GM19372 (cell line): Measurements from ENCODE around the gene NDUFA3.

Source experiments
- ATAC-seq: cut with Tn5 transposase; IDR thresholded peaks from one replicate; pipeline ENCODE4 v1.9.1; 2021; ENCODE audit warnings: mild to moderate bottlenecking, low read depth, moderate library complexity; ENCODE audit not compliant: unreplicated experiment

The NDUFA3 gene

GRCh38 chr19:54106716-54107115 lies 4.1 kb downstream of the NDUFA3 start:
- no peak for ATAC-seq

GRCh38 chr19:54107876-54108490 lies 5.3 kb downstream of the NDUFA3 start:
- ATAC-seq: no peak

GRCh38 chr19:54108496-54108895 lies 5.8 kb downstream of the NDUFA3 start:
- ATAC-seq: no peak

GRCh38 chr19:54109651-54110050 lies 7.0 kb downstream of the NDUFA3 start:
- no peak for ATAC-seq

GRCh38 chr19:54114340-54115108 lies 11.9 kb downstream of the NDUFA3 start:
- ATAC-seq: no peak

GRCh38 chr19:54115109-54116063 lies 12.7 kb downstream of the NDUFA3 start, which contains the start of the genes PRPF31 and TFPT:
TSS of gene PRPF31 (plus strand) at chr19:54115754. CDS start at chr19:54118279, 2,525 bp downstream.
TSS of gene TFPT (minus strand) at chr19:54115657. CDS start at chr19:54115269, 388 bp downstream.
- peak; percentile 81 for ATAC-seq

- ATAC-seq: no peak
These were observed 18.6 kb downstream of the NDUFA3 start for GRCh38 chr19:54121259-54121658.

GRCh38 chr19:54123682-54124081 lies 21.0 kb downstream of the NDUFA3 start:
- no peak for ATAC-seq

GRCh38 chr19:54124393-54124792 lies 21.7 kb downstream of the NDUFA3 start:
- ATAC-seq: no peak

GRCh38 chr19:54125713-54126112 lies 23.1 kb downstream of the NDUFA3 start:
- ATAC-seq: no peak

GRCh38 chr19:54127688-54128440 lies 25.2 kb downstream of the NDUFA3 start:
- no peak for ATAC-seq

GRCh38 chr19:54128441-54128725 lies 25.7 kb downstream of the NDUFA3 start:
- no peak for ATAC-seq

GRCh38 chr19:54128796-54129616 lies 26.4 kb downstream of the NDUFA3 start:
- ATAC-seq: no peak

- ATAC-seq: no peak
These were observed 27.0 kb downstream of the NDUFA3 start for GRCh38 chr19:54129617-54129996.

GRCh38 chr19:54133312-54133956 lies 30.8 kb downstream of the NDUFA3 start:
- ATAC-seq: no peak

GRCh38 chr19:54133957-54134590 lies 31.4 kb downstream of the NDUFA3 start:
- no peak for ATAC-seq

- ATAC-seq: no peak
These were observed 33.6 kb downstream of the NDUFA3 start for GRCh38 chr19:54136086-54136863.
